ENCODE results near the gene ADGRG7.
"Not testable (repeated sequence)": the region's sequence is repeated elsewhere in the genome, so short reads cannot be mapped to it uniquely, and the experiment has no call there.

Gene ADGRG7

GRCh38 chr3:100650651-100651619, 41.5 kb downstream of the ADGRG7 start:
- DNase-seq: no peak

GRCh38 chr3:100653604-100654294, 44.3 kb downstream of the ADGRG7 start:
- no peak for DNase-seq

- no peak for DNase-seq
Measured at GRCh38 chr3:100656945-100657344, 47.5 kb downstream of the ADGRG7 start.

- not testable (repeated sequence) for DNase-seq
Measured at GRCh38 chr3:100661294-100661693, 51.9 kb downstream of the ADGRG7 start.

GRCh38 chr3:100662113-100662823, 52.9 kb downstream of the ADGRG7 start:
- no peak for DNase-seq

GRCh38 chr3:100665230-100665629, 55.8 kb downstream of the ADGRG7 start:
- no peak for DNase-seq

- DNase-seq: not testable (repeated sequence)
Measured at GRCh38 chr3:100666699-100667098, 57.3 kb downstream of the ADGRG7 start.

- not testable (repeated sequence) for DNase-seq
Measured at GRCh38 chr3:100667316-100667715, 57.9 kb downstream of the ADGRG7 start.

GRCh38 chr3:100670995-100671394, 61.6 kb downstream of the ADGRG7 start:
- DNase-seq: not testable (repeated sequence)

GRCh38 chr3:100681496-100681895, 72.1 kb downstream of the ADGRG7 start:
- no peak for DNase-seq

- no peak for DNase-seq
Measured at GRCh38 chr3:100682056-100682853, 72.9 kb downstream of the ADGRG7 start.

GRCh38 chr3:100682854-100683760, 73.7 kb downstream of the ADGRG7 start:
- DNase-seq: no peak

GRCh38 chr3:100693225-100693624, 83.8 kb downstream of the ADGRG7 start:
- no peak for DNase-seq

- DNase-seq: no peak
Measured at GRCh38 chr3:100695696-100696095, 86.3 kb downstream of the ADGRG7 start.

GRCh38 chr3:100696161-100696560, 86.8 kb downstream of the ADGRG7 start:
- DNase-seq: no peak

GRCh38 chr3:100697172-100697571, 87.8 kb downstream of the ADGRG7 start:
- no peak for DNase-seq

GRCh38 chr3:100697723-100698285, 88.4 kb downstream of the ADGRG7 start:
- no peak for DNase-seq

- no peak for DNase-seq
Measured at GRCh38 chr3:100698736-100699135, 89.3 kb downstream of the ADGRG7 start.

- no peak for DNase-seq
Measured at GRCh38 chr3:100700708-100701107, 91.3 kb downstream of the ADGRG7 start.

GRCh38 chr3:100702082-100702979, 92.9 kb downstream of the ADGRG7 start:
- no peak for DNase-seq
